Kidney (tissue), 14 donors: ENCODE measurements around the gene RCN2. TPM values are rescaled to one million over a fixed set of nuclear protein-coding genes. Genes with fewer than 3 reads are reported as not detected.

ENCODE experiments used
- DNase-seq, 5 donors: peaks; one replicate each; pipeline ENCODE4 v3.0.0-alpha.2; 2013 to 2020
- FAIRE-seq: peaks from 2 replicates; lab custom pipeline; 2012; peaks lifted over from hg19 to GRCh38; lab: Jason Lieb, UNC
- H3K27ac ChIP-seq, 2 donors: one replicate each; pipeline ENCODE4 v1.7.0; 2013; ENCODE audit warnings: low read depth in 2 of 2, low read length in 2 of 2, inconsistent platforms in 1 of 2
- H3K27me3 ChIP-seq: one replicate; pipeline ENCODE4 v1.7.1; 2013; ENCODE audit warnings: low read length, inconsistent platforms; ENCODE audit not compliant: control insufficient read depth, insufficient read depth
- H3K36me3 ChIP-seq, 3 donors: one replicate each; pipeline versions ENCODE4 v1.7.0 to v1.7.1; 2013; ENCODE audit warnings: low read length in 3 of 3, control low read depth in 1 of 3, inconsistent platforms in 1 of 3; ENCODE audit not compliant: insufficient read depth in 3 of 3, control insufficient read depth in 2 of 3
- H3K4me1 ChIP-seq, 3 donors: one replicate each; pipeline versions ENCODE4 v1.7.0 to v1.7.1; 2013; ENCODE audit warnings: low read length in 3 of 3, inconsistent platforms in 1 of 3, low read depth in 1 of 3; ENCODE audit not compliant: control insufficient read depth in 2 of 3, insufficient read depth in 2 of 3
- H3K4me3 ChIP-seq, 3 donors: one replicate each; pipeline versions ENCODE4 v1.7.0 to v1.8.1; 2013; ENCODE audit warnings: low read length in 3 of 3, control low read depth in 1 of 3, inconsistent platforms in 1 of 3
- H3K9ac ChIP-seq, 3 donors: one replicate each; pipeline versions ENCODE4 v1.7.0 to v1.7.1; 2013; ENCODE audit warnings: low read length in 3 of 3, control low read depth in 1 of 3, inconsistent platforms in 1 of 3
- H3K9me3 ChIP-seq, 3 donors: one replicate each; pipeline versions ENCODE4 v1.7.0 to v1.7.1; 2013; ENCODE audit warnings: low read length in 3 of 3, control low read depth in 1 of 3, inconsistent platforms in 1 of 3; ENCODE audit not compliant: control insufficient read depth in 2 of 3, insufficient read depth in 1 of 3
- intact Hi-C: fragments of 100-400 bp; cut with DNase I; formaldehyde crosslinking; loops from one replicate; pipeline ENCODE4 v1.11.1; 2022
- polyA plus RNA-seq: library from polyadenylated mRNA; stranded (reverse); fragments of 350-450 nt; fragmentation: Illumina TruSeq; extraction: RNeasy Lipid Tissue Mini Kit (QIAGEN cat#74804); gene quantifications from one replicate; pipeline ENCODE4 v1.2.3, GENCODE V29; 2014; ENCODE audit warnings: low read depth, low replicate concordance; ENCODE audit not compliant: insufficient read depth
- total RNA-seq: library from RNA; stranded (reverse); fragmentation: NEBNext Ultra II Directional; extraction: Animal tissue kit (Norgen Biotek cat#: 25700); gene quantifications from one replicate; pipeline ENCODE4 v1.2.1, GENCODE V29; 2021
- TF ChIP-seq, protein P1 (sequence below): IDR thresholded peaks from 3 replicates; pipeline ENCODE4 v1.5.1; 2012; ENCODE audit warnings: mild to moderate bottlenecking, moderate library complexity, borderline replicate concordance; ENCODE audit not compliant: insufficient read depth; ENCODE audit errors: extremely low read depth
- donor health status: control.
- donor health status: control.
- donor health status: control.
- donor health status: control.
- donor health status: control.
- donor health status: DM: yes; HTN: yes; CAD: no.
- donor health status: Normal renal cell carcinoma (clear cell type).

The RCN2 gene
- total and polyA plus RNA-seq, 2 donors from 2014 or later, result 40.0 to 44.5 TPM

- H3K4me1 ChIP-seq, result no peaks in the 10 kb centered on the region
- H3K36me3 ChIP-seq, result peaks cover 4 to 17% (median 7%) of the 10 kb centered on the region in 3 donors
- no peak overlapping the region for H3K27ac ChIP-seq
- no peaks in the 10 kb centered on the region for H3K27me3 ChIP-seq
- no peak for DNase-seq
- TF ChIP-seq, protein P1, sequence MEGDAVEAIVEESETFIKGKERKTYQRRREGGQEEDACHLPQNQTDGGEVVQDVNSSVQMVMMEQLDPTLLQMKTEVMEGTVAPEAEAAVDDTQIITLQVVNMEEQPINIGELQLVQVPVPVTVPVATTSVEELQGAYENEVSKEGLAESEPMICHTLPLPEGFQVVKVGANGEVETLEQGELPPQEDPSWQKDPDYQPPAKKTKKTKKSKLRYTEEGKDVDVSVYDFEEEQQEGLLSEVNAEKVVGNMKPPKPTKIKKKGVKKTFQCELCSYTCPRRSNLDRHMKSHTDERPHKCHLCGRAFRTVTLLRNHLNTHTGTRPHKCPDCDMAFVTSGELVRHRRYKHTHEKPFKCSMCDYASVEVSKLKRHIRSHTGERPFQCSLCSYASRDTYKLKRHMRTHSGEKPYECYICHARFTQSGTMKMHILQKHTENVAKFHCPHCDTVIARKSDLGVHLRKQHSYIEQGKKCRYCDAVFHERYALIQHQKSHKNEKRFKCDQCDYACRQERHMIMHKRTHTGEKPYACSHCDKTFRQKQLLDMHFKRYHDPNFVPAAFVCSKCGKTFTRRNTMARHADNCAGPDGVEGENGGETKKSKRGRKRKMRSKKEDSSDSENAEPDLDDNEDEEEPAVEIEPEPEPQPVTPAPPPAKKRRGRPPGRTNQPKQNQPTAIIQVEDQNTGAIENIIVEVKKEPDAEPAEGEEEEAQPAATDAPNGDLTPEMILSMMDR, result no peak
- FAIRE-seq, result no peak
- intact Hi-C loops, result no loop called here
- no peaks in the 10 kb centered on the region for H3K9me3 ChIP-seq
- no peak overlapping the region for H3K4me3 ChIP-seq
- H3K9ac ChIP-seq, result no peak overlapping the region
Observed at GRCh38 chr15:76941636-76942035, 10.1 kb downstream of the RCN2 start.

- Histone ChIP-seq H3K27me3 (no peaks in the 10 kb centered on the region), H3K9me3 (no peaks in the 10 kb centered on the region), H3K27ac (no peak overlapping the region), H3K4me3 (no peak overlapping the region), H3K9ac (no peak overlapping the region), H3K36me3 (peaks cover 0 to 17% (median 7%) of the 10 kb centered on the region in 3 donors), H3K4me1 (no peaks in the 10 kb centered on the region)
- DNase-seq (no peak), FAIRE-seq (no peak)
- TF ChIP-seq, protein P1, result no peak
- intact Hi-C loops, result no loop called here
Observed at GRCh38 chr15:76942331-76942730, 10.8 kb downstream of the RCN2 start.

- no peaks in the 10 kb centered on the region for H3K9me3 ChIP-seq
- intact Hi-C loops, result no loop called here
- H3K27ac ChIP-seq, result no peak overlapping the region
- peaks cover 3 to 17% (median 4%) of the 10 kb centered on the region in 3 donors for H3K36me3 ChIP-seq
- H3K27me3 ChIP-seq, result no peaks in the 10 kb centered on the region
- no peak overlapping the region for H3K4me3 ChIP-seq
- DNase-seq (no peak), FAIRE-seq (no peak)
- no peaks in the 10 kb centered on the region for H3K4me1 ChIP-seq
- no peak overlapping the region for H3K9ac ChIP-seq
- TF ChIP-seq, protein P1, result no peak
Observed at GRCh38 chr15:76945494-76946093, 14.0 kb downstream of the RCN2 start.

DNA sequence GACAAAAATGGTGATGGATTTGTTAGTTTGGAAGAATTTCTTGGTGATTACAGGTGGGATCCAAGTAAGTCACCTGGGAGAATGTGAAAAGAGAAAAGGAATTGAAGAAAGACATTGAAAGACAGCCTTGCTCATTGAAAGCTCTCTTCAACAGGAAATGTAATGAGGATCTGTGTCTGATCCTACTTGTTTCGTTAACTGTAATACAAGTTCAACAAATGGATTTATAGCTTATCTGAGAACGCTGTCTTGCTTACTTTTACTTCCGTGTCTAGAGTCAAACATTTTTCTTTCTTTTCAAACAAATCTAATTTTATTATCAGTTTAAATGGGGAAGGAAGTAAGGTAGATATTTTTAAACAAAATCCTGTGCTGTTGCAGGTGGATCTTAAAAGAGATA lies 15.9 kb downstream of the RCN2 start:
- TF ChIP-seq, protein P1, result no peak
- DNase-seq, result no peak
- H3K4me1 ChIP-seq, result no peaks in the 10 kb centered on the region
- H3K9ac ChIP-seq, result no peak overlapping the region
- no peak overlapping the region for H3K27ac ChIP-seq
- H3K36me3 ChIP-seq, result peaks cover 3 to 21% (median 6%) of the 10 kb centered on the region in 3 donors
- H3K27me3 ChIP-seq, result no peaks in the 10 kb centered on the region
- H3K9me3 ChIP-seq, result no peaks in the 10 kb centered on the region
- no peak overlapping the region for H3K4me3 ChIP-seq
- no peak for FAIRE-seq
- intact Hi-C loops, result no loop called here
